Body of pancreas (tissue), 4 donors: ENCODE measurements around the gene CPXM2.

Experiments used
- CTCF ChIP-seq, 7 experiments: fragments of 450-650 bp in 4 of 7; fragments of 200-600 bp in 3 of 7; sonication (generic) in 3 of 7; IDR thresholded peaks; one replicate each; pipeline ENCODE4 v1.5.1; 2016 to 2019; ENCODE audit warnings: antibody characterized with exemption in 7 of 7
- POLR2A ChIP-seq, 3 donors: fragments of 450-650 bp; IDR thresholded peaks; one replicate each; pipeline ENCODE4 v1.6.1; 2016; ENCODE audit warnings: antibody characterized with exemption in 3 of 3, mild to moderate bottlenecking in 2 of 3

- TF ChIP-seq CTCF (IDR thresholded peaks at IDR 0.05) = no peak
- no peak for TF ChIP-seq POLR2A (IDR thresholded peaks at IDR 0.05)
These were observed 17.8 kb upstream of the CPXM2 start for GRCh38 chr10:123909426-123909825.
